Cardiac muscle cell (in vitro differentiated cells and primary cell): ENCODE results near the gene CCL4. TPM values are rescaled to one million over a fixed set of nuclear protein-coding genes. Genes with fewer than 3 reads are reported as not detected.
"Not testable (repeated sequence)": the region's sequence is repeated elsewhere in the genome, so short reads cannot be mapped to it uniquely, and the experiment has no call there.

Source experiments
- DNase-seq, 2 donors: peaks; one replicate each; pipeline versions ENCODE4 v3.0.0 to v3.0.0-alpha.2; 2010 to 2017; ENCODE audit warnings: low read depth in 1 of 2, low spot score in 1 of 2
- H3K27ac ChIP-seq: fragments of 200-600 bp; sonication (generic); 2 replicates; pipeline ENCODE4 v1.5.1; 2016
- H3K27me3 ChIP-seq: fragments of 200-600 bp; sonication (generic); 2 replicates; pipeline ENCODE4 v1.6.0; 2016; ENCODE audit warnings: control low read depth
- H3K36me3 ChIP-seq: fragments of 200-600 bp; sonication (generic); 2 replicates; pipeline ENCODE4 v1.5.1; 2016; ENCODE audit warnings: control low read depth
- H3K4me1 ChIP-seq: fragments of 200-600 bp; sonication (generic); 2 replicates; pipeline ENCODE4 v1.8.1; 2017; ENCODE audit warnings: low read depth, mild to moderate bottlenecking, mixed run types
- H3K4me3 ChIP-seq: fragments of 200-600 bp; sonication (generic); 2 replicates; pipeline ENCODE4 v1.5.1; 2016; ENCODE audit warnings: mild to moderate bottlenecking
- H3K9me3 ChIP-seq: fragments of 200-600 bp; sonication (generic); 2 replicates; pipeline ENCODE4 v1.5.1; 2017; ENCODE audit warnings: low read depth, mild to moderate bottlenecking, control low read depth
- polyA plus RNA-seq: library from polyadenylated mRNA; unstranded; fragments of >200 nt; fragmentation: Nextera tagmentation; extraction: Ambion mirVana; gene quantifications from 2 replicates; pipeline ENCODE4 v1.2.1, GENCODE V29; 2016
- total RNA-seq: library from RNA; depleted of rRNA; stranded (reverse); fragments of >200 nt; gene quantifications from 2 replicates; pipeline ENCODE4 v1.2.3, GENCODE V29; 2016
- TF ChIP-seq, protein P1 (sequence below): IDR thresholded peaks from 2 replicates; pipeline ENCODE4 v1.5.1; 2012; ENCODE audit warnings: low read depth, mild to moderate bottlenecking, low read length

Gene CCL4
- total and polyA plus RNA-seq, 2 experiments from 2014 or later, result not detected

DNA sequence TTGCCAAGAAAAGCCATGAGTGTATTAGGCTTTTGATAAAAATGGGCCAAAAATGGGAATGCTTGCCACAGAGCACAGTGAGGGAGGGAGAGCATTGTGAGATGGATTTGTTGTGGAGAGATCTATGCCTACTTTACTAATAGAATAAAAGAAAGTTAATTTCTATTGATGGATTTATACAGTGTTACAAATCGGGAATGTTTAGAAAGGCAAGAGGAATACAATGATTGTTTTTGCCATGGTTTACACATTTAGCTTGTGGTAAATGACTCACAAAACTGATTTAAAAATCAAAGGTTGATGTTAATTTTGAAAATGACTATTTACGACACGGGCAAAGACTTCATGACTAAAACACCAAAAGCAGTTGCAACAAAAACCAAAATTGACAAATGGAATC, 16.6 kb downstream of the CCL4 start:
- Histone ChIP-seq H3K9me3 (no peaks in the 10 kb centered on the region), H3K4me3 (no peak overlapping the region), H3K36me3 (no peaks in the 10 kb centered on the region), H3K27me3 (peaks cover 3% of the 10 kb centered on the region), H3K4me1 (peaks cover 3% of the 10 kb centered on the region), H3K27ac (no peak overlapping the region)
- TF ChIP-seq, protein P1, sequence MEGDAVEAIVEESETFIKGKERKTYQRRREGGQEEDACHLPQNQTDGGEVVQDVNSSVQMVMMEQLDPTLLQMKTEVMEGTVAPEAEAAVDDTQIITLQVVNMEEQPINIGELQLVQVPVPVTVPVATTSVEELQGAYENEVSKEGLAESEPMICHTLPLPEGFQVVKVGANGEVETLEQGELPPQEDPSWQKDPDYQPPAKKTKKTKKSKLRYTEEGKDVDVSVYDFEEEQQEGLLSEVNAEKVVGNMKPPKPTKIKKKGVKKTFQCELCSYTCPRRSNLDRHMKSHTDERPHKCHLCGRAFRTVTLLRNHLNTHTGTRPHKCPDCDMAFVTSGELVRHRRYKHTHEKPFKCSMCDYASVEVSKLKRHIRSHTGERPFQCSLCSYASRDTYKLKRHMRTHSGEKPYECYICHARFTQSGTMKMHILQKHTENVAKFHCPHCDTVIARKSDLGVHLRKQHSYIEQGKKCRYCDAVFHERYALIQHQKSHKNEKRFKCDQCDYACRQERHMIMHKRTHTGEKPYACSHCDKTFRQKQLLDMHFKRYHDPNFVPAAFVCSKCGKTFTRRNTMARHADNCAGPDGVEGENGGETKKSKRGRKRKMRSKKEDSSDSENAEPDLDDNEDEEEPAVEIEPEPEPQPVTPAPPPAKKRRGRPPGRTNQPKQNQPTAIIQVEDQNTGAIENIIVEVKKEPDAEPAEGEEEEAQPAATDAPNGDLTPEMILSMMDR, result no peak
- no peak for DNase-seq

DNA sequence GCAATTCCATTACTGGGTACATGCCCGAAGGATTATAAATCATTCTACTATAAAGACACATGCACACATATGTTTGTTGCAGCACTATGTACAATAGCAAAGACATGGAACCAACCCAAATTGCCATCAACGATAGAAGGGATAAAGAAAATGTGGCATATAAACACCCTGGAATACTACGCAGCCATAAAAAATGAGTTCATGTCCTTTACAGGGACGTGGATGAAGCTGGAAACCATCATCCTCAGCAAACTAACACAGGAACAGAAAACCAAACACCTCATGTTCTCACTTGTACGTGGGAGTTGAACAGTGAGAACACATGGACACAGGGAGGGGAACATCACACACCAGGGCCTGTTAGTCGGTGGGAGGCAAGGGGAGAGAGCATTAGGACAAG, 17.5 kb downstream of the CCL4 start:
- not testable (repeated sequence) for H3K36me3 ChIP-seq, H3K27ac ChIP-seq, H3K4me1 ChIP-seq, H3K27me3 ChIP-seq, H3K4me3 ChIP-seq, DNase-seq, H3K9me3 ChIP-seq

DNA sequence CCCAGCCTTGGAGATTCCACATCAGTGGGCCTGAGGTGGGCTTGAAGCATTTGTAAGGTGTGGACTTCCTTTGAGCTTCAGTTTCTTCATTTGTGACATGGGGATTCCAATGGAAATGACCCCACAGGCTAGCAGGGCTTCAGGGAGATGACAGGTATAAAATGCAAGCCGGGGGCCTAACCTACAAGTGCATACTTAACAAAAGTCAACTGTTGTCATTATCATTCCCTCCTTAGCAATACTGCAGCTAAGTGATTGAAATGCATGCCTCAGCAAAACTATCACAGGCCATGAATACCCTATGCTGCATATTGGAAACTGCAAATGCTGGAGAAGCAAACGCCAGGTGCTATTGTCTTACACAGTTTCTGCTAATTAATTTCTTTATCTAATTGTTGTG, 19.8 kb downstream of the CCL4 start:
- Histone ChIP-seq H3K27me3 (peaks cover 3% of the 10 kb centered on the region), H3K4me1 (peaks cover 3% of the 10 kb centered on the region), H3K36me3 (no peaks in the 10 kb centered on the region), H3K4me3 (no peak overlapping the region), H3K27ac (no peak overlapping the region), H3K9me3 (no peaks in the 10 kb centered on the region)
- no peak for DNase-seq
- TF ChIP-seq, protein P1, result no peak

DNA sequence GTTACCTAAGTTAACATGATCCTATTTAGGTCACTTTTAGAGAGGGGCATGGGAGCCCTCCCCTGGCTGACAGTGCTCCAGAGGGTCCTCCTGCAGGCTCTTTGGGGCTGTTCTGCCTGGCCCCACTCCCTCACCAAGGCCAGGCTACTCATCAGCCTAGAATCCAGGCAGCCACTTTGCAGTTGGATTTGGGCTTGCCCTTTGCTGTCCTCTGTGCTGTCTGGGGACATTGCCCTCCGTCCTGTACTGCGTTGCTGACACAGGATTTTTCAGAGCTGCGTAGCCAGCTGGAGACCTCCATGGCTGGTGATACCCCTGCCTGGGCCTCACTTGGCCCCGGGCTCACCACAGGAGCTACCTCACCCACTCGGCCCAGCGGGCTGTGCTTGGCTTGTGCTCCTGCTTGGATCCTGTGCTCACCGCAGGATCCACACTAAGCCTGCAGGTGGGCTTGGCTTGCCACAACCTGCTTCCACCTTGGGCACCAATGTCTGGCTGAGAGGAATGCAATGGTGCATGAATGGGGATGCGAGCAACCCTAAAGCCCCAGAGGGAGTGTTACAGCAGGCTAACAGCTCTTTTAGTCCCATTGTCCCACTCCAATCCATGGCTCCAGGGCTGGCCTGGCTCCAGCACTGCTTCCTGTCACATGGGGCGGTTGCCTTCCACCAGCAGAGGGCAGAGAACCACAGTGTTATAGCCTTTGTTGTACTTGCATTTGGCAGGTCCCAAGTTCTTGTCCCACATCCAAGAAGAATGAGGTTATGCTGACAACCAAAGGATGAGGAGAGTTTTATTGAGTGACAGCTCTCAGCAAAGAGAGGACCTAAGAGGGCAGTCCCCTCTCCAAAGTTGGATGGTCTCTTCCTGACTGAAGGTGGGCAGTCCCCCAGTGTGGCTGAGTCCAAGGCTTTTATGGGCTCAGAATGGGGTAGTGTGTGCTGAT, 21.5 kb downstream of the CCL4 start:
- no peaks in the 10 kb centered on the region for H3K9me3 ChIP-seq
- TF ChIP-seq, protein P1, result no peak
- H3K36me3 ChIP-seq, result no peaks in the 10 kb centered on the region
- H3K4me3 ChIP-seq, result no peak overlapping the region
- peaks cover 2% of the 10 kb centered on the region for H3K4me1 ChIP-seq
- H3K27ac ChIP-seq, result no peak overlapping the region
- DNase-seq, result no peak
- peaks cover 7% of the 10 kb centered on the region for H3K27me3 ChIP-seq

DNA sequence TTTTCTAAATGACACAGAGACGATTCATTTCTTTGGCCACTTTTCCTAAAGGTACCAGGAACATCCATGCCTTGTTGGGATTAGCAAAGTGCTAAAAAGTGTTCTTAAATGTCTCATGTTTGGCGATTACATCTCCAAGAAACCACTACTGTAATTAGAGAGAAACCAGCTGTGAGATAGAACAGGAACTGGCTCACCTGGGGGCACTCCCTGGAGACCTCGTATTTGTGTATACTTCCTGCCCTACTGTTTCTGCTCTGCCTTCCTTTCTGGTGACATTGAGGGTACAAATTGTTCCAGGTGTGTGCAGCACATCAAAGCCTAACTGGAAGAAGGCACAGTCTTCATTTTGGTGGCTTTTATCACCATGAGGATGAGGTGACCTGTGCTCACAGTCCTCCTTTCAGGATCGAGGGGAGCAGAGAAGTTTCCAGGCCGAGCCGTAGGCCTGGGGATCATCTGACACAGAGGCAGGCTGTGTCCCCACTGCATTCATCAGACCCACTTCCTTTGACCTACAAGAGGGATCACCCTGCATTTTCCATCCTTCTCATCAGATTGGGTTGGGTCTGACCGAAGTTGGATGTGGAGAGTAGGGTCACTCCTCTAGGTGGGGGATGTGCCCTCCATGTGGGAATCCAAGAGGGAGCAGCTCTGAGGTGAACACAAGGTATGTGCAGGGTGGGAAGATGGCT, 23.7 kb downstream of the CCL4 start:
- H3K9me3 ChIP-seq, result no peaks in the 10 kb centered on the region
- no peaks in the 10 kb centered on the region for H3K36me3 ChIP-seq
- H3K27me3 ChIP-seq, result peaks cover 8% of the 10 kb centered on the region
- TF ChIP-seq, protein P1, result no peak
- H3K27ac ChIP-seq, result no peak overlapping the region
- peaks cover 11% of the 10 kb centered on the region for H3K4me1 ChIP-seq
- DNase-seq, result no peak
- H3K4me3 ChIP-seq, result no peak overlapping the region

DNA sequence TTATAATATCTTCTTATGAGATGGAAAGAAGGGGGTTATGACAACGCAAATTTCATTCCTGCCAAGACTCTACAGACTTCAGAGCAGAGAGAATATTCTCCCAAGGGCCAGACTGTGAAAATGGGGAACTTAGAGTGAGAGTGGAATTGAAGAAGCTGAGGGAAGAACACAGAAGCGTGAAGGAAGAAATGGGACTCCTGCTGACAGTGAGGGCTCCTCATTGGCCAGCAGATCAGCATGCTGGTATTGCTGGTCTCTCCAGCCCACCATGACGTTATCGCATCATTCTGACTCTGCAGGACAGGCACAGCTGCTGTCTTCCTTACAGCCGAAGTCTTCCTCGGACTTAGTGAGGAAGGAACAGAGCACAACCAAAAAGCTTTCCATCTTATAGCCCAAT, 24.3 kb downstream of the CCL4 start:
- no peak overlapping the region for H3K4me3 ChIP-seq
- H3K9me3 ChIP-seq, result no peaks in the 10 kb centered on the region
- H3K4me1 ChIP-seq, result peaks cover 16% of the 10 kb centered on the region
- no peaks in the 10 kb centered on the region for H3K36me3 ChIP-seq
- TF ChIP-seq, protein P1, result no peak
- no peak for DNase-seq
- no peak overlapping the region for H3K27ac ChIP-seq
- peaks cover 6% of the 10 kb centered on the region for H3K27me3 ChIP-seq
